Kidney (tissue), 14 donors: ENCODE data around the gene SPINT2. TPM values are rescaled to one million over a fixed set of nuclear protein-coding genes. Genes with fewer than 3 reads are reported as not detected.
"Not testable (repeated sequence)": the region's sequence is repeated elsewhere in the genome, so short reads cannot be mapped to it uniquely, and the experiment has no call there.

Experiments
- DNase-seq, 5 donors: peaks; one replicate each; pipeline ENCODE4 v3.0.0-alpha.2; 2013 to 2020
- FAIRE-seq: peaks from 2 replicates; lab custom pipeline; 2012; peaks lifted over from hg19 to GRCh38; lab: Jason Lieb, UNC
- H3K27ac ChIP-seq, 2 donors: one replicate each; pipeline ENCODE4 v1.7.0; 2013; ENCODE audit warnings: low read depth in 2 of 2, low read length in 2 of 2, inconsistent platforms in 1 of 2
- H3K27me3 ChIP-seq: one replicate; pipeline ENCODE4 v1.7.1; 2013; ENCODE audit warnings: low read length, inconsistent platforms; ENCODE audit not compliant: control insufficient read depth, insufficient read depth
- H3K36me3 ChIP-seq, 3 donors: one replicate each; pipeline versions ENCODE4 v1.7.0 to v1.7.1; 2013; ENCODE audit warnings: low read length in 3 of 3, control low read depth in 1 of 3, inconsistent platforms in 1 of 3; ENCODE audit not compliant: insufficient read depth in 3 of 3, control insufficient read depth in 2 of 3
- H3K4me1 ChIP-seq, 3 donors: one replicate each; pipeline versions ENCODE4 v1.7.0 to v1.7.1; 2013; ENCODE audit warnings: low read length in 3 of 3, inconsistent platforms in 1 of 3, low read depth in 1 of 3; ENCODE audit not compliant: control insufficient read depth in 2 of 3, insufficient read depth in 2 of 3
- H3K4me3 ChIP-seq, 3 donors: one replicate each; pipeline versions ENCODE4 v1.7.0 to v1.8.1; 2013; ENCODE audit warnings: low read length in 3 of 3, control low read depth in 1 of 3, inconsistent platforms in 1 of 3
- H3K9ac ChIP-seq, 3 donors: one replicate each; pipeline versions ENCODE4 v1.7.0 to v1.7.1; 2013; ENCODE audit warnings: low read length in 3 of 3, control low read depth in 1 of 3, inconsistent platforms in 1 of 3
- H3K9me3 ChIP-seq, 3 donors: one replicate each; pipeline versions ENCODE4 v1.7.0 to v1.7.1; 2013; ENCODE audit warnings: low read length in 3 of 3, control low read depth in 1 of 3, inconsistent platforms in 1 of 3; ENCODE audit not compliant: control insufficient read depth in 2 of 3, insufficient read depth in 1 of 3
- intact Hi-C: fragments of 100-400 bp; cut with DNase I; formaldehyde crosslinking; loops from one replicate; pipeline ENCODE4 v1.11.1; 2022
- polyA plus RNA-seq: library from polyadenylated mRNA; stranded (reverse); fragments of 350-450 nt; fragmentation: Illumina TruSeq; extraction: RNeasy Lipid Tissue Mini Kit (QIAGEN cat#74804); gene quantifications from one replicate; pipeline ENCODE4 v1.2.3, GENCODE V29; 2014; ENCODE audit warnings: low read depth, low replicate concordance; ENCODE audit not compliant: insufficient read depth
- total RNA-seq: library from RNA; stranded (reverse); fragmentation: NEBNext Ultra II Directional; extraction: Animal tissue kit (Norgen Biotek cat#: 25700); gene quantifications from one replicate; pipeline ENCODE4 v1.2.1, GENCODE V29; 2021
- TF ChIP-seq, protein P1 (sequence below): IDR thresholded peaks from 3 replicates; pipeline ENCODE4 v1.5.1; 2012; ENCODE audit warnings: mild to moderate bottlenecking, moderate library complexity, borderline replicate concordance; ENCODE audit not compliant: insufficient read depth; ENCODE audit errors: extremely low read depth
- donor health status: control.
- donor health status: control.
- donor health status: control.
- donor health status: control.
- donor health status: control.
- donor health status: DM: yes; HTN: yes; CAD: no.
- donor health status: Normal renal cell carcinoma (clear cell type).

SPINT2 gene
- total and polyA plus RNA-seq, 2 donors from 2014 or later, result 381 to 425 TPM

DNA sequence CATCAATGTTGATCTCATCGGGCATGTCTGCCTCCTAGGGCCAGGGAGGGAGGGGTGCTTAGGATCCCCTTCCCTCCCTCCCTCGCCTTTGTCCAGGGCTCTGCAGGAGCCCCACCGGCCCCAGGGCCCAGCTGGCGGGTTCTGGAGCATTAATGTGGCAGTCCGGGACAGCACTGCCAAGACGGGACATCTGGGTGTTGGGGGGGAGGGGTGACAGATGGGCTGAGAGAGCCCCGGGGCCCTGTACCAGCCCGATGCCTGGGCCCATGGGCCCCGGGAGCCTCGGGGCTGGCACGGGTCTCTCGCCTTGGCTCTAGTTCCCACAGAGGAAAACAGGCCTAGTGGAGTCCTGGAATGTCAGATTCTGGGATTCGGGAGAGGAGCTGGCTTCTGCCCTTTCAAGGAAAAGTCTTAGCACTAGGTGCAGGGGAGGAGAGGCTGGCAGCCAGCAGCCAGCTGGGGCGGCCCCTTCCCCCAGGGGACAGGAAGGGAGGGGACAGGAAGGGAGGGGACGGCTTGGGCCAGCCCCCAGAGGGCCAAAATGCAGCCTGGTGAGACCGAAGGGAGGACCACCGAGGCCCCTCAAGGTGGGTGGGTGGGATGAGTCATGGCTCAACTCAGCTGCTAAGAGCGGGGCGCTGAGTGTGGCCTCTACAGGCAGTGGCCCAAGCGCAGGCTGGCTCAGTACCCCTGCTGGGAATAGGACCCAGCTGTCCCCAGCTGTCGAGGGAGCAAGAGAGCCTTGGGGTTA is 11.3 kb upstream of the SPINT2 start:
- TF ChIP-seq, protein P1, sequence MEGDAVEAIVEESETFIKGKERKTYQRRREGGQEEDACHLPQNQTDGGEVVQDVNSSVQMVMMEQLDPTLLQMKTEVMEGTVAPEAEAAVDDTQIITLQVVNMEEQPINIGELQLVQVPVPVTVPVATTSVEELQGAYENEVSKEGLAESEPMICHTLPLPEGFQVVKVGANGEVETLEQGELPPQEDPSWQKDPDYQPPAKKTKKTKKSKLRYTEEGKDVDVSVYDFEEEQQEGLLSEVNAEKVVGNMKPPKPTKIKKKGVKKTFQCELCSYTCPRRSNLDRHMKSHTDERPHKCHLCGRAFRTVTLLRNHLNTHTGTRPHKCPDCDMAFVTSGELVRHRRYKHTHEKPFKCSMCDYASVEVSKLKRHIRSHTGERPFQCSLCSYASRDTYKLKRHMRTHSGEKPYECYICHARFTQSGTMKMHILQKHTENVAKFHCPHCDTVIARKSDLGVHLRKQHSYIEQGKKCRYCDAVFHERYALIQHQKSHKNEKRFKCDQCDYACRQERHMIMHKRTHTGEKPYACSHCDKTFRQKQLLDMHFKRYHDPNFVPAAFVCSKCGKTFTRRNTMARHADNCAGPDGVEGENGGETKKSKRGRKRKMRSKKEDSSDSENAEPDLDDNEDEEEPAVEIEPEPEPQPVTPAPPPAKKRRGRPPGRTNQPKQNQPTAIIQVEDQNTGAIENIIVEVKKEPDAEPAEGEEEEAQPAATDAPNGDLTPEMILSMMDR, result no peak
- DNase-seq, result peak in 3 of 5 donors; percentile 62 to 86 (median 66)
- Histone ChIP-seq H3K4me3 (peak overlapping the region in 1 of 3 donors; percentile 19), H3K27me3 (no peaks in the 10 kb centered on the region), H3K36me3 (no peaks in the 10 kb centered on the region), H3K27ac (peak overlapping the region; percentile 83 to 89), H3K4me1 (peaks cover 0 to 9% (median 4%) of the 10 kb centered on the region in 3 donors), H3K9me3 (no peaks in the 10 kb centered on the region), H3K9ac (peak overlapping the region in 1 of 3 donors; percentile 52)
- FAIRE-seq, result no peak
- intact Hi-C loops, result no loop called here

DNA sequence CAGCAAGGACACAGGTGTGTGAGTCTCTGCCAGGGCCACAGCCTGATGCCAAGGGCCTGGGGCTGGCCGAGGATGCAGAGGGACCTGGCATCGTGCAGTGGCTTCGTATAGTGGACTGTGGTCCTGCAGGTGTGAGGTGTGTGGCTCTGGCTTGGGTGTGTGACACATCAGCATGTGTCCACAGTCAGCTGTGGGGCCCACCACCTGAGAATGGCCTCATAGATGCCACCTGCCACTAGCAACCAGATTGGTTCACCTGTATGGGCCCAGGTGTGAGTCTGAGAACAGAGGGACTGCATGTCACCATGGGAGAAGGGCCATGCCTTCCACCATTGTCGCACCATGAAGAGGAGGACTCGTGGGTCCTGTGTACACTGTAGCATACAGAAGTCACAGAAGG is 10.6 kb upstream of the SPINT2 start:
- Histone ChIP-seq H3K9me3 (no peaks in the 10 kb centered on the region), H3K36me3 (no peaks in the 10 kb centered on the region), H3K27ac (peak overlapping the region; percentile 83 to 89), H3K9ac (peak overlapping the region in 1 of 3 donors; percentile 52), H3K4me3 (peak overlapping the region in 1 of 3 donors; percentile 19), H3K4me1 (peaks cover 0 to 9% (median 4%) of the 10 kb centered on the region in 3 donors), H3K27me3 (no peaks in the 10 kb centered on the region)
- intact Hi-C loops, result no loop called here
- TF ChIP-seq, protein P1, result no peak
- DNase-seq (no peak), FAIRE-seq (no peak)

DNA sequence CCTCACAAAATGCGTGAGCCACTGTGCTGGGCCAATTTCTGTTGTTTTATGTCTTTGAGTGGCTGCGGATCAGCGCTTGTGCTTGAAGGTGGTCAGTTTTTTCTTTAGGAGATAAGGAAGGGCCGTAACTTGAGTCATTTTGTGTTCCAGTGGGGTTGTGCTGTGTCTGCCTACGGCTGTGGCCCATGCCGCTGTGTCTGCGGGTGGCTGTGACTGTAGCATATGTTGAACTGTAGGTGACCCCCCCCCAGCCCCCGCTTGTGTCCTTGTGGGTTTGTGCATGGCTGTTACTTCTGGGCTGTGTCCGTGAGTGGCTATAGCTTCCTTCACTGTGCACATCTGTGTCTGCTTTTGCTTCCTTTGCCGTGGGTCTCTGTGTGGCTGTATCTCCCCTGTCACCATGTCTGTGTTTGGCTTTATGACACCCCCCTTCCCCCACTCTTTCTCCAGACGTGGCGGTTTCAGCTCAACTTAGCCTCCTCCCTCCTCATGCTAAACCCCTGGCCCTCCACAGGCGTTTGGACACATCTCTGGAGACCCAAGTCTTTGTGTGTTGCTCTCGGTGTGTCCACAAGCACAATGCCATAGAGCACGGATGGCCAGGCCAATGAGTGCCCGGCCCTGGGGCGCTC is 8.9 kb upstream of the SPINT2 start:
- FAIRE-seq, result no peak
- intact Hi-C loops, result no loop called here
- H3K27ac ChIP-seq, result peak overlapping the region; percentile 54 to 63
- H3K27me3 ChIP-seq, result no peaks in the 10 kb centered on the region
- TF ChIP-seq, protein P1, result no peak
- H3K4me3 ChIP-seq, result peak overlapping the region; percentile 30 to 60 (median 51)
- peaks cover 0 to 9% (median 4%) of the 10 kb centered on the region in 3 donors for H3K4me1 ChIP-seq
- H3K36me3 ChIP-seq, result no peaks in the 10 kb centered on the region
- no peaks in the 10 kb centered on the region for H3K9me3 ChIP-seq
- DNase-seq, result peak in 3 of 5 donors; percentile 52 to 73 (median 57)
- peak overlapping the region in 2 of 3 donors; percentile 19 to 23 for H3K9ac ChIP-seq

DNA sequence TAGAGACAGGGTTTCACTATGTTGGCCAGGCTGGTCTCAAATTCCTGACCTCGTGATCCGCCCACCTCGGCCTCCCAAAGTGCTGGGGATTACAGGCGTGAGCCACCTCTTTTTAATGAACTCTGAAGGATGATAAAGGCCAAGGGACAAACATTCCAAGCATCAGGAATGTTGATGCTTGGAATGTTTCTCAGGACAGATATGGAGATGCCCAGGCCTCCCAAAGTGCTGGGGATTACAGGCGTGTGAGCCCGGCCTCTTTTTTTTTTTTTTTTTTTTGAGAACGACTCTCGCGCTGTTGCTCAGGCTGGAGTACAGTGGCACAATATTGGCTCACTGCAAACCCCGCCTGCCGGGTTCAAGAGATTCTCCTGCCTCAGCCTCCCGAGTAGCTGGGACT is 2.4 kb upstream of the SPINT2 start:
- H3K9me3 ChIP-seq, H3K9ac ChIP-seq, H3K27me3 ChIP-seq, DNase-seq, H3K36me3 ChIP-seq, FAIRE-seq, H3K4me3 ChIP-seq, H3K27ac ChIP-seq, intact Hi-C loops: not testable (repeated sequence)
- peaks cover 3 to 21% (median 7%) of the 10 kb centered on the region in 3 donors for H3K4me1 ChIP-seq
